Middle frontal gyrus (tissue), 1 donor: Measurements from ENCODE around the gene TBC1D23.
"Not testable (repeated sequence)": the region's sequence is repeated elsewhere in the genome, so short reads cannot be mapped to it uniquely, and the experiment has no call there.

Experiments
- DNase-seq: peaks from one replicate; pipeline ENCODE4 v3.0.0-alpha.2; 2015; ENCODE audit warnings: low spot score; ENCODE audit errors: extremely low spot score

Gene TBC1D23

DNA sequence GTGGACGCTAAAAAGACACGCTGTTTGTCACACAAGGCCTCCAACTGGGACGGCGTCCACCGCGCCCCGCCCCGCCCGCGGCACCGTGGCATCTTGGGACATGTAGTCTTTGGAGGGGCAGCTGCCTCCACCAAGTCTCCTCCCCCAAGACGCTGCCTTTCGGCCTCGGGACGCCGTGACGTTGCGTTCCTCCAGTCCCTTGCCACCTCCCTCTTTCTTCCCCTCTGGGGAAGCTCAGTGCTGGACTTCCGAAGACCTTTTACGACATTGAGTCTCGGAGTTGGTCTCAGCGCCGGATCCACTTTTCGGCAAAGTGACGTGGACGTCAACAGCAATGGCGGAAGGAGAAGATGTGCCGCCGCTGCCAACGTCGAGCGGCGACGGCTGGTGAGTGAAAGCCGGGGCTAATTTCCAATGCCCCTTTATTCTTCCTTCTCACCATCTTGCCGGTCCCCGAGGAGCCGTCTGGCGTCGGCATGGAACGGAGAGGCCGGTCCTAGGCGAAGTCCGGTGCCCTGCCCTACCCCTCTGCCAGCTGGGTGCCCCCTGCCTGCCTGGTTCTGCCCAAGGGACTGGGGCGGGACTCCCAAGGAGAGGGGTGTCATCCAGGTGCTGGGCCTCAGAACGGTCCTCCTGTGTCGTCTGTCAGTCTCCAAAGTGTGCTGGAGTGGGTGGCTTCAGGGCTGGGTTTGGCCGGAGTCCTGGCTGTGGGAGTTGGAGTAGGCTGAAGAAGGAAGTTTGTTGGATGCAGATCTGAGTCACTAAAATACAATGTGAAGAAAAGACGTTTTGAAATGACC lies at the start of gene TBC1D23:
Gene TBC1D23 (plus strand): TSS at position 308 of the 800 bp plus-strand sequence. CDS start 27 bp downstream, at position 335.
- DNase-seq = peak; percentile 99

DNA sequence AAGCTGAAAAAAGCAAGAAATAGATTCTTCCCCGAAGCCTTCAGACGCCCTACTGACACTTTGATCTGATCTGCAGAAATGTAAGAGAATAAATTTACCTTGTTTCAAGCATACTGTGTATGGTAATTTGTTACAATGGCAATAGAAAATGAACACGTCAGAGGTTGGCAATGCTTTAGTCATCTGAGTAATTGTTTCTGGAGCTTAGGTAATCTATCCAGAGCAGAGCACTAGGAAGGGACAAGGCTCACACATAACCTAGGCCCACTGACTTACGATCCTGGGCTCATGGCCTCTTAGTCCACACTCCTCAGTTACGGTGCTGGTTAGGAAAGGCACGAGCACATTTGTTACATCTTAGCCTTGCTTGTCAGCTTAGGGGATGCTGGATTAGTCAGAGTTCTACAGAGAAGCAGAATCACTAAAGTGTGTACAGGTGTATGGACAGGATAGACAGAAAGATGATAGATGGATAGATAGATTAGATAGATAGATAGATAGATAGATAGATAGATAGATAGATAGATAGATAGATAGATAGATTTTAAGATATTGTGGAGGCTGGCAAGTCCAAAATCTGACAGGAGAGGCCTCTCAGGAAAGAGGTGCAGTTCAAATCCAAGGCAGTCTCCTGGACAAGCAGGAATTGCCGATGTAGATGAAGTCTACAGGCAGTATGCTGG lies 46.8 kb upstream of the TBC1D23 start:
- no peak for DNase-seq

DNA sequence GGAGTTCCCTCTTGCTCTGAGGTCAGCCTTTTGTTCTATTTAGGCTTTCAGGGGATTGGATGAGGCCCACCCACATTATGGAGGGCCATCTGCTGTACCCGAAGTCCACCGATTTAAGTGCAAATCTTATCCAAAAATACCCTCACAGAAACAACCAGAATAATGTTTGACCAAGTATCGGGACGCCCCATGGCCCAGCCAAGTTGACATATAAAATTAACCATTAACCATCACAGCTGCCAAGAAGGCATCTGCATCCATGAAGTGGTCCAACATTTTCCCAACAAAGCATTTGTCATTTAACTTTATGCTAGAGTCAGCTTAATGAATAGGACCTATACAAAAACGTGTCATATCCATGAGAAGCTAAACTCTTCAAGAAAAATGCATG lies 46.2 kb upstream of the TBC1D23 start:
- DNase-seq = no peak

DNA sequence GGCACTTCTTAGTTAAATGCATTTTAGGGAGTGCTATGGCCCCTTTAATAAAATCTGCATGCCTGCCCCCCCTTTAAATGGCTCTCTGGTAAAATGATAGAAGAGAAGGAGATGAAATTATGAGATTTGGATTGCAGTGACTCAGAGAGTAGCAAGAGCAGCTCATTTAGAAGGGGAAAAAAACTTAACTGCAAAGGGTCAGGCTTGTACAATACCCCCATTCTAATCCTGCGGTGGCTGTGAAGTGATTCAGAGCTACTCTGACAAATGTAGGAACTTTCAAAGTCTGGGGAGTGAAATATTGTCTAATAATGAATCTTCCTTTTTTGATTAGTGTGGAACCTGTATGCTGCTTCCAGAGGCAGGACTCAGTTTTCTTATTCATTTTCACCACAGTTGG lies 44.1 kb upstream of the TBC1D23 start:
- no peak for DNase-seq

DNA sequence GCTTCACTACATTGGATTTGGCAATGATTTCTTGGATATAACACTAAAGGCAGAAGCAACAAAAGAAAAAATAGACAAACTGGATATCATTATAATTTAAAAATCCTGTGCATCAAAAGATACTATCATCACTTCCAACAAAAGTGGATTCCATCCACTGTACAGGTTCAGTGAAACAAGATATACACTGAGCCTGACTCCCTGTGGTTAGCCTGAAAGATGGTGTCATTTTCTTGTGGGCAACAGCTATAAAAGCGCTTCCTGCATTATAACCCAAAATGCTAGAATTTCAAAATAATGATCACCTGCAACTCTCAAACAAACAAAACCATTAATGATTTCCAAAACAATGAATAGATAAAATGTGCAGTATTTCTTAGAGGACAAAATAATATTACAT lies 39.6 kb upstream of the TBC1D23 start:
- DNase-seq = no peak

DNA sequence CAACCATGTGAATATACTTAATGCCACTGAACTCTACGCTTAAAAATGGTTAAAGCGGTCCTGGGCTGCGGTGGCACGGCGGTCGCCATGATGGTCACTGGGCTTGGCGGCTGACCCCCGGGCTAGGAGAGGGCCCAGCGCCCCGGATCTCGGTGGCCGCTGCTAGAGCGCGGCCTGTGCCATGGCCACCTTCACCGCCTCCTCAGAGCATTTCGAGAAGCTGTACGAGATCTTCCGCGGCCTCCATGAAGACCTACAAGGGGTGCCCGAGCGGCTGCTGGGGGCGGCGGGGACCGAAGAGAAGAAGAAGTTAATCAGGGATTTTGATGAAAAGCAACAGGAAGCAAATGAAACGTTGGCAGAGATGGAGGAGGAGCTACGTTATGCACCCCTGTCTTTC lies 35.6 kb upstream of the TBC1D23 start:
- no peak for DNase-seq

DNA sequence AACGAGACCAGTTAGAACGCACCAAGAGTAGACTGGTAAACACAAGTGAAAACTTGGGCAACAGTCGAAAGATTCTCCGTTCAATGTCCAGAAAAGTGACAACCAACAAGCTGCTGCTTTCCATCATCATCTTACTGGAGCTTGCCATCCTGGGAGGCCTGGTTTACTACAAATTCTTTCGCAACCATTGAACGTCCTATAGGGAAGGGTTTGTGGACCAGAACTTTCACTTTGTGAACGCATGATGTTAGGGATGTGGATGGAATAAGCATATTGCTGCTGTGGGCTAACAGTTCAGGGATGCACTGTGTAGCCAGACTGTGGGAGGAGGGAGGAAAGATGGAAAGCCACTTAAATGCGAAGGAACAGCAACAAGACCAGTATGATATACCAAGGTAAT lies 34.9 kb upstream of the TBC1D23 start:
- no peak for DNase-seq

DNA sequence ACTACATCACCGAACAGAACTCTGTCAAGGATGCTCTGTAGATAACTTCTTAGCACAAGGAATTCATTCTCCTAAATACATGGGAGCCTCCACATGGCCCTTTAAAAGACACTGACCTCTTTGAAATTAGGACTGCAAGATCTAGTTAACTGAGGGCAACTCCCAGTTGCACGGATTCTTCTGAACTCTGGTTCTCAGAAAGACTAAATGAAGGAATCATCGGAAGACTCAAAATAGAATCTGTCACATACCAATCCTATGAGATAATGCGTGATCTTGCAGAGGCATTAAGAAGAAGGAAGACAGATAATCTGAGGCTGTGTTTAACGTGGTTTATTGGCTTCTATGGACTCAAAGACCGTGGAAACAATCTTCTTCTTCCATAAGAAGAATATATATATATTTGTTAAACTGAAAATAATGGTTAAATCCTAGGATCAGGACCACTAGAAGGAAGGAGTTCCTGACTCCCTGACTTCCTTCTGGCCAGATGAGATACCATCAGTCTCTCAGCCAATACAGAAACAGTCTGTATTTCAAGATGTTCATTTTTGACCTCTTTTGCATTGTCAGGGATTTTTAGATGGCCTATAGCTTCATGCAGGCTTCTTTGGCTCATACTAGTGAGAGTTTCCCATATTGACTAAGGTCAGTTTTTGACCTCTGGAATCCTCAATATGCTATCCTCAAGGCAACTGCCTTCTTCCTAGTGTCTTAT lies 33.9 kb upstream of the TBC1D23 start:
- no peak for DNase-seq

DNA sequence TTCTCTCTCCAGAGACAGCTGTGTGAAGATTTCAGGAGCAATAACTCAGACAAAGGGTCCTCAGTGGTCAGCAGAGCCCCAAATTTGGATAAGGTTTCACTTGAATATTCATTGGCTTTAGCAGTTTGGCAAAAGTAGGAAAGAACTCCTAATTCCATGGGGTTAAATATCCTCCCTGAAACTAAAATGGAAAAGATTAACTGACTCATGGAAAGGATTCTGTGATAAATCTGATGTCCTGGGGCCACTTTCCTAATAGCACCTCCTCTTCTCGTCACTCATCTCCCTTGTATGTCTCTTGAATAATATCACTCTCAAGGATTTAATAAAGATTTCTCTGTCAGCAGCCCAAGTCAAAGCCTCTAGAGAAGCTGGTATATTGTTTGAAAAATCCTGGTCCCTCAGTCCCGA lies 33.3 kb upstream of the TBC1D23 start:
- no peak for DNase-seq

DNA sequence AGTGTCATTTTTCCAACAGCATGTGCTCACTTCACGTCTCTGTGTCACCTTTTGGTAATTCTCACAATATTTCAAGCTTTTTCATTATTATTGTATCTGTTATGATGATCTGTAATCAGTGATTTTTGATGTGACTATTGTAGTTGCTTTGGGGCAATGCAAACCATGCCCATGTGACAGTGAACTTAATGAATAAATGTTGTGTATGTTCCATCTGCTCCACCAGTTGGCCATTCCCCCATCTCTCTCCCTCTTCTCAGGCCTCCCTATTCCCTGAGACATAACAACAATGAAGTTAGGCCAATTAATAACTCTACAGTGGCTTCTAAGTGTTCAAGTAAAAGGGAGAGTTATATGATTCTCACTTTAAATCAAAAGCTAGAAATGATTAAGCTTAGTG lies 32.5 kb upstream of the TBC1D23 start:
- DNase-seq = no peak

DNA sequence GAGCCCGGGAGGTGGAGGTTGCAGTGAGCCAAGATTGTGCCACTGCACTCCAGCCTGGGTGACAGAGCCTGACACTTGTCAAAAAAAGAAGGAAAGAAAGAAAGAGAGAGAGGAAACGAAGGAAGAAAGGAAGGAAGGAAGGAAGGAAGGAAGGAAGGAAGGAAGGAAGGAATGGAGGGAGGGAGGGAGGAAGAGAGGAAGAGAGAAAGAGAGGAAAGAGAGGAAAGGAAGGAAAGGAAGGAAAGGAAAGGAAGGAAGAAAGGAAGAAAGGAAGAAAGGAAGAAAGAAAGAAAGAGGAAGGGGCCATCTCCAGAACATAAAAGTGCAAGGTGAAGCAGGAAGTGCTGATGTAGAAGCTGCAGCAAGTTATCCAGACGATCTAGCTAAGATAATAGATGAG lies 31.6 kb upstream of the TBC1D23 start:
- DNase-seq = not testable (repeated sequence)

DNA sequence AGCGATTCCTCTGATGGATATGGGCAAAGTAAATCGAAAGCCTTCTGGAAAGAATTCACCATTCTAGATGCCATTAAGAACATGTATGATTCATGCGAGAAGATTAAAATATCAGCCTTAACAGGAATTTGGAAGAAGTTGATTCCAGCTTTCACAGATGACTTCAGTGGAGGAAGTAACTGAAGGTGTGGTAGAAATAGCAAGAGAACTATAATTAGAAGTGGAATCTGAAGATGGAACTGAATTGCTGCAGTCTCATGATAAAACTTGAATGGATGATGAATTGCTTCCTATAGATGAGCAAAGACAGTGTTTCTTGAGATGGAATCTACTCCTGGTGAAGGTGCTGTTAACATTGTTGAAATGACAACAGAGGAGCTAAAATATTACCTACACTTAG lies 30.1 kb upstream of the TBC1D23 start:
- no peak for DNase-seq

DNA sequence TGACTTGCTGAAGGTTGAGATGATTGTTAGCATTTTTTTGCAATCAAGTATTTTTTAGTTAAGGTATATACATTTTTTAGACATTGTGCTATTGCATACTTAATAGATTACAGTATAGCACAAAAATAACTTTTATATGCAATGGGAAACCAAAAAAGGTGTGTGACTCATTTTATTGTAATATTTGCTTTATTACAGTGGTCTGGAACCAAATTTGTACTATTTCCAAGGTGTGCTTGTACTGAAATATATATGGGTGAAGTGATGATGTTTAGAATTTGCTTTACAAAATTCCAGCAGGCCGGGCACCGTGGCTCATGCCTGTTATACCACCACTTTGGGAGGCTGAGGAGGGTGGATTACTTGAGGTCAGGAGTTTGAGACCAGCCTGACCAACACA lies 29.1 kb upstream of the TBC1D23 start:
- DNase-seq = no peak

DNA sequence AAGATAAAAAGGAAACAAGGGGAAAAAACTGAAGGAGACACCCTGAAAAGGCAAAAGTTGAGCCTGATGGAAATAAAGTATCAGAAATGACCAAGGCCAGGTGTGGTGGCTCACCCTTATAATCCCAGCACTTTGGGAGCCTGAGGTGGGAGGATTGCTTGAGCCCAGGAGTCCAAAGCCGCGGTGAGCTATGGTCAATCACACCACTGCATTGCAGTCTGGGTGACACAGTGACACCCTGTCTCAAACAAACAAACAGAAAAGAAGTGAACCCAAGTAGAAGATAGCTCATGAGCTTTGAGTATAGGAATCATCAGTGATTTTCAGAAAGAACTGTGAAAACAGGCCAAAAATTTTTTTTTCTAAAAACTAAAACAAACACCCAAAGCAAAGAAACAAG lies 26.4 kb upstream of the TBC1D23 start:
- DNase-seq = no peak

DNA sequence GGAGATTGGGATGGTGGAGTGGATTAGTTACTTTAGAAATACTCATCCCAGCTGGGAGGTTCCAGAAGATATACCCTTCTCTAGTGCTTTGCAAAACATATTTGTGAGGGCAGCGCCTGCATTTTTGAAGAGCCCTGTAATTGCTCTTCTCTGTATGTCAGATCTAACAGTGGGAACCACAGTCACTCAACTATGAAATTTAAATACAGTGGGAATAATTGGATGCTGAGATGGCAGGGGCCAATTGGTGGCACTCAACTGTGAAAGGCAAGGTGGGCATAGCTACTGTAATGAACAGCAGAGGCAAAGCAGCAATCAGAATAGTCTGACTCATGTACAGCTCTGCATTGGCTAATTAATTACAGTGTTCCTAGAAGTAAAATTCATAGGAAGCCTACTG lies 22.2 kb upstream of the TBC1D23 start:
- DNase-seq = no peak

DNA sequence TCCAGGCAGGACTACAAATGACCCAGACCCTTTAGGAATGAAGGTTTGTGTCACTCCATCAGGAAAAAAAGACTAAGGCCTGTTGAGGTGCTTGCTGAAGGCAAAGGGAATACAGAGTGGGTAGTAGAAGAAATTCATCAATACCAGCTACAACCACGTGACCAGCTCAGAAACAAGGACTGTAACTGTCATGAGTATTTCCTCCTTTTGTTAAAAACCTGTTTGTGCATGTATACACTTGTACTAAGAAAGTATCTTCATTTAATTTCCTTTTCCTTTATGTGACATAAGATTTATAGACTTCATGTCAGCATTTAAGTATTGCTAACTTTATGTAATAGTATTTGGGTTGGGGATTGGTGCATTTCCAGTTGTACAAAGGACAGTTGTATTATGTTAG lies 18.3 kb upstream of the TBC1D23 start:
- not testable (repeated sequence) for DNase-seq

DNA sequence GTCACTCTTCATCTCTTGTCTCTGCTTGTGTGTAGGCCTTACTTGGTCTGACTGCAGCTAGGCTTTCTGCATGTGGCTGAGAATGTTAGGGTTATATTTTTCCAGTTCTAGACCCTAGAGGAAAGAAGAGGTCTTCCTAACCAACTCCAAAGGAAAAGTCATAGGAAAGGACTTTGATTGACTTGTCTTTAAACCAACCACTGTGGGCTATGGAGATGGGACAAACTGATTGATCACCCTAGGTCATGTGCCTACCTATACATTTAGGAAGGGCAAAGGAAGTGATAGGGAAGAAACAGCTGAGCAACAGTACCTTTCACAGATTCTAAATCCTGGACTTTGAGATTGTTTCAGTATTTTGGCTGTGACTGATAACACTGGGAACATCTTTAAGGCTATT lies 16.5 kb upstream of the TBC1D23 start:
- no peak for DNase-seq

DNA sequence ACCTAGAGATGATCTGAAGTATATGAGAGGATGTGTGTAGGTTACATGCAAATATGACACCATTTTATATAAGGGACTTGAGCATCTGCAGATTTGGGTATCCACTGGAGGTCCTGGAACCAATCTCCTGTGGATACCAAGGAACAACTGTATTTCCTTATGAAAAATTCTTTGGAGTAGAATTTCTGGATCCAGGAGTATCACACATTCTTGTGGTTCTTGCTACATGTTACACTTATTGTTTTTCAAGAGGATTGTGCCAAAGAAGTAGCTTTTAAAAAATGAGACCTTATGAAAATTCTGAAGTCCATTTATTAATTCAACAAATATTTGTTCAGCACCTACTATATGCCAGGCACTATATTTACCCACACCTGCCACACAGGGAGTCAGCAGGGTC lies 15.7 kb upstream of the TBC1D23 start:
- no peak for DNase-seq

DNA sequence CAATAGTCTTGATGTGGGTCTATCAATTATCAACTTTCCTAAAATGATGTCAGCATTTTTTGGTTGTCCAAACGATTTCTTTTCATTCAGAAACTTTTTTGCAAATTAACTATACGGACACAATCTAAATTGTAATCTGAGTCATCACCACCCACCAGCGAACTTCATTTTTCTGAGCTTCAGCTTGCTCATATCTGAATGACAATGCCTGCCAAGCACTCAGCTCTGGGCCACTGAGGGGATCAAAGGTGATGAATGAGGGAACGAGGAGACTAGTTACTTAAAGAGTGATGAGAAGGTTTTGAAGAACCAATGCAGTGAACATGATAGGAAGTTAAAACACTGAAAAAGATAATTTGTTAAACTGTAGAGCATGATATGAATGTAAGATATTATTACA lies 14.9 kb upstream of the TBC1D23 start:
- no peak for DNase-seq

DNA sequence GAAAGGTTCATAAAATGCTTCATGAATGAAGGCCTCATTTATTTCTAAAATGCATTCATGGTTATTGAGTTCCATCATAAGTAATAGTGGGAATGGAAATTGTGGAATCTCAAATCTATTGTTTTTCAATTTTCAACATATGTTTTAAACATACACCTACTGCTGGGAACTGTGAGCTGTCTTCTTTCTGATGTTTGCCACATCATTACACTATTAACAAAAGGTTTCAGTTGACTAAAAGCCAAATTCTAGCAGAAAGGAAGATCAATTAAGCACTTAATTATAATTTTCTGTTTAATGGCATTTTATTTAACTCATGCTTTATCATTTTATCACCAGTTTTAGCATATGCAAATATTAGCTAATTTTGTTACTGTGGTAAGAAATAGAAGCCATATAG lies 13.8 kb upstream of the TBC1D23 start:
- DNase-seq = no peak

DNA sequence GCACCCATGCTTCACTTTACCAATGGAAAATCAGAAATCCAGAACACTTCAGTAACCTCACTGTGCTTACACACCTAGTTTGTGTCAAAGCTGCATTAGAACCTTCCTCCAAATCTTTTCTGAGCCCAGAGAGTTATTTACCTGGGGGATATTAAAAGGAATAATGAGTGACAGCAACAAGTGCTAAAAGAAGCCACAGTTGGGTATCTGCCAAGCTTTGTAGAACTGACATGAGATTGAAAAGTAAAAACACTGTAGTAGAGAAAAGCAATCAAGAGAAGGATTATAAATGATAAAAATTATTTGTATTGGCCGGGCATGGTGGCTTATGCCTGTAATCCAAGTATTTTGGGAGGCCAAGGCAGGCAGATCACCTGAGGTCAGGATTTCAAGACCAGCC lies 8.8 kb upstream of the TBC1D23 start:
- no peak for DNase-seq

DNA sequence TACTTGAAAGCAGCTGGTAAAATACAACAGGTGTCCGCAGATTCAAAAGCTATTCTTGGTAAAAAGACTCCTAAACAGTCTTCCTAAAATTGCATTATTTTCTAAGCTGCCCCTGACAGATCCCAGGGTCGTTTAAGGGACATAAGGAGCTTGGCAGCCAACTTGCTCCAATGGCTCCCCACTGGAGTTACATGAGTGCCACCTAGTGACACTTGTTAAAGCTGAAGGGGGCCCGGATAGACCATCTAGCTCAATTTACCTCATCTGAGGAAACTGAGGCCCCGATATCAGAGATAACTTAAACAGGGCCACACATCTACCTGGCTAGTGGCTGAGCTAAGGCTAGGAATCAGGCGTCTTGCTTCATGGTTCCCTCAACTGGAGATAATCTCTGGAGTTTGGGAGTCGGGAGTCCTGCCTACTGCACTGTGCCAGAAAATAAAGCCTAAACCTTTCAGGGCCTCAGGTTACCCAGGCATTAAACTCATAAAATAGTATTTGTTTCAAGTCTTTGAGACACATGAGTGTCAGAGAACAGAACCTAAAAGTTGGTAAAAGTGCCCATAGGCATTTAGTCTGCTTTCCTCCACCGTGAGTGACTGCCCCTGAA lies 6.5 kb upstream of the TBC1D23 start:
- peak; percentile 9 for DNase-seq
